ENCODE data around the gene OTOF.
A peak's percentile ranks its signal among the peaks of the same experiment; 100 is the strongest.

OTOF gene

DNA sequence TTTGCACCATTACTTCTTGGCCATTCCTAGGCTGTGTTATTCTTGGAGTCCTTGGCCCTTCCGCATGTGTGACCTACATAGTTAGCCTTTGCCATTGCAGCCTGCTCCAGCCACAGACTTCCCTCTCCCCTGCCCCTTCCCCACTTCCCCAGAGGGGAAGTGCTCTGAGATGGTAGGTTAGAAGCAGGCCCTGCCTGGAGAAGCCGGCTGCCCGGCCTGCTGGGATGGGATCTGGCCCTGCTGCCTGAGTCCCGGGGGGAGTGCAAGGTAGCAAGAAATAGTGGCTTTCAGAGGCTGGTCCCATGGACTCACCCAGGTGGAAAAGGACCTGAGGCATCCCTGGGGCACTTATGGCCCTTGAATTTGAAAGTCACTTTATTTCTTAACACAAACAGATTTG lies 28.4 kb upstream of the OTOF start:
- H3K4me3 ChIP-seq (ENCODE audit: low read length): no peak overlapping the region
- no peaks in the 10 kb centered on the region for H3K36me3 ChIP-seq (replicated peaks; ENCODE audit: low read depth, low read length)
- H3K4me1 ChIP-seq (ENCODE audit: low read length): no peaks in the 10 kb centered on the region
- TF ChIP-seq, protein P1, sequence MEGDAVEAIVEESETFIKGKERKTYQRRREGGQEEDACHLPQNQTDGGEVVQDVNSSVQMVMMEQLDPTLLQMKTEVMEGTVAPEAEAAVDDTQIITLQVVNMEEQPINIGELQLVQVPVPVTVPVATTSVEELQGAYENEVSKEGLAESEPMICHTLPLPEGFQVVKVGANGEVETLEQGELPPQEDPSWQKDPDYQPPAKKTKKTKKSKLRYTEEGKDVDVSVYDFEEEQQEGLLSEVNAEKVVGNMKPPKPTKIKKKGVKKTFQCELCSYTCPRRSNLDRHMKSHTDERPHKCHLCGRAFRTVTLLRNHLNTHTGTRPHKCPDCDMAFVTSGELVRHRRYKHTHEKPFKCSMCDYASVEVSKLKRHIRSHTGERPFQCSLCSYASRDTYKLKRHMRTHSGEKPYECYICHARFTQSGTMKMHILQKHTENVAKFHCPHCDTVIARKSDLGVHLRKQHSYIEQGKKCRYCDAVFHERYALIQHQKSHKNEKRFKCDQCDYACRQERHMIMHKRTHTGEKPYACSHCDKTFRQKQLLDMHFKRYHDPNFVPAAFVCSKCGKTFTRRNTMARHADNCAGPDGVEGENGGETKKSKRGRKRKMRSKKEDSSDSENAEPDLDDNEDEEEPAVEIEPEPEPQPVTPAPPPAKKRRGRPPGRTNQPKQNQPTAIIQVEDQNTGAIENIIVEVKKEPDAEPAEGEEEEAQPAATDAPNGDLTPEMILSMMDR (IDR thresholded peaks at IDR 0.05; ENCODE audit: low read depth, low read length): no peak
- TF ChIP-seq EZH2phosphoT487 (IDR thresholded peaks at IDR 0.05; ENCODE audit: low read depth): no peak
- H2AFZ ChIP-seq (ENCODE audit: low read depth, low read length): no peak overlapping the region
- no peak overlapping the region for H3K27ac ChIP-seq (ENCODE audit: low read length)
- no peak overlapping the region for H3K4me2 ChIP-seq (ENCODE audit: low read length)
- H3K9me3 ChIP-seq (ENCODE audit: insufficient read depth, low read length): no peaks in the 10 kb centered on the region
- peaks cover 5% of the 10 kb centered on the region; the same call in 1 of the 2 replicates for H3K27me3 ChIP-seq (ENCODE audit: low read depth, low read length)
- no peaks in the 10 kb centered on the region for H4K20me1 ChIP-seq (ENCODE audit: insufficient read depth, low read length)
- no peak overlapping the region for H3K9ac ChIP-seq (ENCODE audit: low read length)
- no peaks in the 10 kb centered on the region for H3K79me2 ChIP-seq (ENCODE audit: low read length)

DNA sequence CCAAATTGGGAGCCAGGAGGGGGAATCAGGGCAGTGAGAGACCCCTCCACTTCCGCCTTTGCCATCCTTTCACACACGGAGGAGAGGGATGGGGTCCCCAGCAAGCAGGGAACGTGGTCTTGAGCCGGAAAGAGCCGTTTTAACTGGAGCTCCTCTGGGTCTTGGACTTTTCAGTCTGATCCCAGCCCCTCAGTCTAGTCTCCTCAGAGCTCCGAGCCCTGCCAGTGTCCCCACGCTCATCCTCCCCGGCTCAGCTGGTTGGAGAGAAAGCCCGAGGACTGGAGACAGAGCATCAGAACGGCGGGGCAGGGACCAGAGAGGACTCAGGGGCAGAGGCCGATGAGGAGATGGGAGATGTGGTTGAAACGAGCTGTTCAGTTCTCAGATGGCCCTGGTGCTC lies 26.1 kb upstream of the OTOF start:
- Histone ChIP-seq H3K36me3 (replicated peaks; ENCODE audit: low read depth, low read length) (no peaks in the 10 kb centered on the region), H3K9me3 (ENCODE audit: insufficient read depth, low read length) (no peaks in the 10 kb centered on the region), H3K4me1 (ENCODE audit: low read length) (no peaks in the 10 kb centered on the region), H3K27ac (ENCODE audit: low read length) (no peak overlapping the region), H3K27me3 (ENCODE audit: low read depth, low read length) (peaks cover 12% of the 10 kb centered on the region; the same call in 1 of the 2 replicates), H3K9ac (ENCODE audit: low read length) (no peak overlapping the region), H3K79me2 (ENCODE audit: low read length) (no peaks in the 10 kb centered on the region), H2AFZ (ENCODE audit: low read depth, low read length) (no peak overlapping the region), H3K4me2 (ENCODE audit: low read length) (no peak overlapping the region), H4K20me1 (ENCODE audit: insufficient read depth, low read length) (no peaks in the 10 kb centered on the region), H3K4me3 (ENCODE audit: low read length) (no peak overlapping the region)
- no peak for TF ChIP-seq EZH2phosphoT487 (IDR thresholded peaks at IDR 0.05; ENCODE audit: low read depth)
- TF ChIP-seq, protein P1 (IDR thresholded peaks at IDR 0.05; ENCODE audit: low read depth, low read length): no peak

DNA sequence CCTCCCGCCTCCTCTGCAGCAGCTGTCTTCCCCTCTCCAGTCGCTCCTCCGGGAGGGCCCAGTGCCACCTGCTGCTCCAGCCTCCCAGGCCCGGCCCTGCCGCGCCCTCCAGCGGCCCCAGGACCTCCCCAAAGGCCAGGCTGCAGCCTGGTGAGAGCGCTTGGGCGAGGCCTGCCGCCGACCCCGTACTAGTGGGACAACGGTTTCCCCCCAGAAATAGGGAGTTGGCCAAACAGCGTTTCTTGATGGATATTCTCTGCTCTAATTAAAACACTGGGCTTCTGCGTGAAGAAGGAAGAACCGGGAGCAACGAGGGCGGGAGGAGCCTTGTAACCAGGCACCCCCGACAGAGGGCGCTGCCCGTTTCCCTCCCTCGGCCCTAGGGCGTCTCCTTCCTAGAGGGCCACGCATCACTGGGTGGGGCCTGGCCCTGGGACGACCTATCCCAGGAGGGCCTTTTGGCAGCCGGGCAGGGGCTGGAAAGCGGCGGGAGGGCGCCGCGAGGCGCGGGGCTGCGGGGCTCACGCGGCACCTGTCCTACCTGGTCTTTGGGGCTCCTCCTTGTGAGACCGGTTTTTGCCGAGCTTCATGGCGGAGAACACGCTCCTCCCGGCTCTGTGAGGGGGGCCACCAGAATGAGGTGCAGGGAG lies 25.4 kb upstream of the OTOF start:
- Histone ChIP-seq H3K4me3 (ENCODE audit: low read length) (no peak overlapping the region), H3K27ac (ENCODE audit: low read length) (no peak overlapping the region), H4K20me1 (ENCODE audit: insufficient read depth, low read length) (no peaks in the 10 kb centered on the region), H2AFZ (ENCODE audit: low read depth, low read length) (no peak overlapping the region), H3K27me3 (ENCODE audit: low read depth, low read length) (peaks cover 16% of the 10 kb centered on the region; the same call in 1 of the 2 replicates), H3K36me3 (replicated peaks; ENCODE audit: low read depth, low read length) (no peaks in the 10 kb centered on the region), H3K79me2 (ENCODE audit: low read length) (no peaks in the 10 kb centered on the region), H3K9me3 (ENCODE audit: insufficient read depth, low read length) (no peaks in the 10 kb centered on the region), H3K4me2 (ENCODE audit: low read length) (no peak overlapping the region), H3K4me1 (ENCODE audit: low read length) (no peaks in the 10 kb centered on the region), H3K9ac (ENCODE audit: low read length) (no peak overlapping the region)
- TF ChIP-seq, protein P1 (IDR thresholded peaks at IDR 0.05; ENCODE audit: low read depth, low read length): peak; percentile 11; the same call in 1 of the 2 replicates
- TF ChIP-seq EZH2phosphoT487 (IDR thresholded peaks at IDR 0.05; ENCODE audit: low read depth): no peak

DNA sequence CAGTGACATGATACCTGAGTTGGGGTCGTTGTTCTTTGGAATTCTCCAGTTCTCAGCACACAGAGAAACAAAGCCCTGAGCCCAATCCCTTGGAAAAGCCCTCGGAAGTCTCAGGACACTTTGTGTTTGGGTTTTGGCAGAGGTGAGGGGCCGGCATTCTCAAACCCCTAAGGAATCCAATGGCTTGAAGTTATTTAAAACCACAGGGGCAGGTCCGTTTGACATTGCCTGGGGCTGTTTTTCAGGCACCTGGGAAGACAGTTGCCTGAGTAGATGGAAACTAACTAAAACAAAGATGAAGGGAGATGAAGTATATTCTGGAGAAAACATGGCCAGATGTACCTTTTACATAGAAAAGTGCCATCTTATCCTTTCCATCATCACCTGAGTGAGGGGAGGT lies 22.5 kb upstream of the OTOF start:
- no peaks in the 10 kb centered on the region for H3K4me1 ChIP-seq (ENCODE audit: low read length)
- peaks cover 22% of the 10 kb centered on the region for H3K27me3 ChIP-seq (ENCODE audit: low read depth, low read length)
- H4K20me1 ChIP-seq (ENCODE audit: insufficient read depth, low read length): no peaks in the 10 kb centered on the region
- H3K4me3 ChIP-seq (ENCODE audit: low read length): no peak overlapping the region
- H3K36me3 ChIP-seq (replicated peaks; ENCODE audit: low read depth, low read length): no peaks in the 10 kb centered on the region
- no peak overlapping the region for H3K27ac ChIP-seq (ENCODE audit: low read length)
- no peak overlapping the region for H3K9ac ChIP-seq (ENCODE audit: low read length)
- no peaks in the 10 kb centered on the region for H3K79me2 ChIP-seq (ENCODE audit: low read length)
- H2AFZ ChIP-seq (ENCODE audit: low read depth, low read length): no peak overlapping the region
- H3K4me2 ChIP-seq (ENCODE audit: low read length): no peak overlapping the region
- TF ChIP-seq EZH2phosphoT487 (IDR thresholded peaks at IDR 0.05; ENCODE audit: low read depth): no peak
- TF ChIP-seq, protein P1 (IDR thresholded peaks at IDR 0.05; ENCODE audit: low read depth, low read length): no peak
- no peaks in the 10 kb centered on the region for H3K9me3 ChIP-seq (ENCODE audit: insufficient read depth, low read length)
